ENCODE measurements around the gene WDR77. TPM values are rescaled to one million over a fixed set of nuclear protein-coding genes. Genes with fewer than 3 reads are reported as not detected.

Gene WDR77
- total and polyA plus RNA-seq, 2 experiments from 2014 or later: 39.3 to 109 TPM

DNA sequence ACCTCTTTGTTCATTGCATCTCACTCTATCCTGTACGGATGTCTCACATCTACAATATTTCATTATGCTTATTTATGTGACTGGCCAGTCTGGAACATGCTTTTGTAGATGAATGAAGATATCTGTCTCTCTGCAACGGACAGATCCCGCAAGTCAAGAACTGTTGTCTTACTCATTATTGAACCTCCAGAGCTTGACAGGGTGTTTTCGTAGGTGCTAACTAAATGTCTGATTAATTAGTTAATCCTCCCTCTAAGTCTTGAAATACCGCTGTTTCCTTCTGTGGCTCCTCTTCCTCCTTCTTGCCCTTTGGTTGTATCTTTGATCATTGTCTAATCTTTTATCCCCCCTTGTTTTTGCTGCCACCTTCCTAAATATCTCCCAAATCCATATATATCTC lies 21.5 kb upstream of the WDR77 start:
- no peak overlapping the region for H3K27ac ChIP-seq
- H3K9me3 ChIP-seq (ENCODE audit: low read depth): no peaks in the 10 kb centered on the region
- no peak overlapping the region for H3K4me3 ChIP-seq
- TF ChIP-seq, protein P1, sequence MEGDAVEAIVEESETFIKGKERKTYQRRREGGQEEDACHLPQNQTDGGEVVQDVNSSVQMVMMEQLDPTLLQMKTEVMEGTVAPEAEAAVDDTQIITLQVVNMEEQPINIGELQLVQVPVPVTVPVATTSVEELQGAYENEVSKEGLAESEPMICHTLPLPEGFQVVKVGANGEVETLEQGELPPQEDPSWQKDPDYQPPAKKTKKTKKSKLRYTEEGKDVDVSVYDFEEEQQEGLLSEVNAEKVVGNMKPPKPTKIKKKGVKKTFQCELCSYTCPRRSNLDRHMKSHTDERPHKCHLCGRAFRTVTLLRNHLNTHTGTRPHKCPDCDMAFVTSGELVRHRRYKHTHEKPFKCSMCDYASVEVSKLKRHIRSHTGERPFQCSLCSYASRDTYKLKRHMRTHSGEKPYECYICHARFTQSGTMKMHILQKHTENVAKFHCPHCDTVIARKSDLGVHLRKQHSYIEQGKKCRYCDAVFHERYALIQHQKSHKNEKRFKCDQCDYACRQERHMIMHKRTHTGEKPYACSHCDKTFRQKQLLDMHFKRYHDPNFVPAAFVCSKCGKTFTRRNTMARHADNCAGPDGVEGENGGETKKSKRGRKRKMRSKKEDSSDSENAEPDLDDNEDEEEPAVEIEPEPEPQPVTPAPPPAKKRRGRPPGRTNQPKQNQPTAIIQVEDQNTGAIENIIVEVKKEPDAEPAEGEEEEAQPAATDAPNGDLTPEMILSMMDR (IDR thresholded peaks at IDR 0.05; ENCODE audit: low read depth, low read length): no peak
- H3K27me3 ChIP-seq: no peaks in the 10 kb centered on the region
- no peaks in the 10 kb centered on the region for H3K4me1 ChIP-seq (ENCODE audit: low read depth)
- H3K36me3 ChIP-seq: peaks cover 16% of the 10 kb centered on the region
- DNase-seq (ENCODE audit: low read depth in 1 of 2, low spot score in 1 of 2): no peak

DNA sequence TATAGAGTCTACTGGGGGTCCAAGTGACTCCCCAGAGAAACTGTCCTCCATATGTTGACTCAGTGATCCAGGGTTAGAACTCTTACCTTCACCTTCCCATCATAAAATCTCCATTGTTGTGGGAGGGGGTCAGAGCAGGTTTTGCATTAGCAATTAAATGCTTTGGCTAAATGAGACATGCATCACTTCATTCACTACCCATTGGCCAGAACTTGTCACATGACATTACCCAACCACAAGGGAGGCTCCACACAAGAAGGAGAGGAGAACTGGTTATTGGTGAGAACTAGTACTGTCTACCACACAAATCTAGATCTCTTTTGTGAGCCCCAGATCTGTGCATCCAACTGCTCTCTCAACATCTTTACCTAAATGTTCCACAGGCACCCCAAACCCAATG lies 20.5 kb upstream of the WDR77 start:
- Histone ChIP-seq H3K4me3 (no peak overlapping the region), H3K27ac (no peak overlapping the region), H3K4me1 (ENCODE audit: low read depth) (no peaks in the 10 kb centered on the region), H3K36me3 (peaks cover 16% of the 10 kb centered on the region), H3K9me3 (ENCODE audit: low read depth) (no peaks in the 10 kb centered on the region), H3K27me3 (no peaks in the 10 kb centered on the region)
- no peak for DNase-seq (ENCODE audit: low read depth in 1 of 2, low spot score in 1 of 2)
- TF ChIP-seq, protein P1 (IDR thresholded peaks at IDR 0.05; ENCODE audit: low read depth, low read length): no peak

GRCh38 chr1:111468717-111469100 lies 19.7 kb upstream of the WDR77 start:
- DNase-seq (ENCODE audit: low read depth in 1 of 2, low spot score in 1 of 2): no peak
- H3K4me1 ChIP-seq (ENCODE audit: low read depth): no peaks in the 10 kb centered on the region
- TF ChIP-seq, protein P1 (IDR thresholded peaks at IDR 0.05; ENCODE audit: low read depth, low read length): no peak
- H3K36me3 ChIP-seq: peaks cover 16% of the 10 kb centered on the region
- no peaks in the 10 kb centered on the region for H3K27me3 ChIP-seq
- no peak overlapping the region for H3K4me3 ChIP-seq
- no peaks in the 10 kb centered on the region for H3K9me3 ChIP-seq (ENCODE audit: low read depth)
- H3K27ac ChIP-seq: no peak overlapping the region

DNA sequence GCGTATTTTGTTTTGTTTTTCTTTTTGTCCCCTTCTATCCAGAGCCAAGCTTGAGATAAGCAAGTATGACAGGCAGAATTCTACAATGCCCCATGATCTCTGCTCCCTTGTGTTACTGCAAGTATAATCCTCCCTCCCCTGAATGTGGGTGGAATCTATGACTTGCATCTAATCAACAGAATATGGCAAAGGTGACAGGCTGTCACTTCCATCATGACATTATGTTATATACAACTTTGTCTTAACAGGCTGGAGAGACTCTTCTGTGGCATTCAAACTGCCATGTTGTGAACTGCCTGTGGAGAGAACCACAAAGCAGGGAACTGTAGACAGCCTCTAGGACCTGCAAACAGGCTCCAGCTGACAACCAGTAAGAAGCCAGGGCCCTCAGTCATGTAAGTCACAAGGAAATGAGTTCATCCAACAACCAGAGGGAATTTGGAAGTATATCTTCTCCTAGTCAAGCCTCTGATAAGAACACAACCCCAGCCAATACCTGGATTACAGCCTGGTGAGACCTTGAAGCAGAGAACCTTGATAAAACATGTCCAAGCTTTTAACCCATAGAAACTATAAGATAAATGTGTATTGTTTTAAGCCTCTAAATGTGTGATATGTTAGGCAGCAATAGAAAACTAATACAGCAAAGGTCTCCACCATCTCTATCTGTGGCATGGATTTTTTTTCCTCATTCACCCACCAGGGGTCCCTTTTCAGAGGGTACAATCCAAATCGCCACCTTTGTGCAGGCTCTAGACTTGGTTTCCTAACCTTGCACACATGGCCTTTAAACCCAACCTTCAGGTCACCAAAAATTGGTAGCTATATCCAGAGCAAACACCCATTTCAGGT lies 19.0 kb upstream of the WDR77 start:
- Histone ChIP-seq H3K27ac (peak overlapping the region; percentile 49), H3K27me3 (no peaks in the 10 kb centered on the region), H3K9me3 (ENCODE audit: low read depth) (no peaks in the 10 kb centered on the region), H3K4me3 (no peak overlapping the region), H3K4me1 (ENCODE audit: low read depth) (no peaks in the 10 kb centered on the region), H3K36me3 (peaks cover 16% of the 10 kb centered on the region)
- no peak for DNase-seq (ENCODE audit: low read depth in 1 of 2, low spot score in 1 of 2)
- TF ChIP-seq, protein P1 (IDR thresholded peaks at IDR 0.05; ENCODE audit: low read depth, low read length): no peak

- TF ChIP-seq, protein P1 (IDR thresholded peaks at IDR 0.05; ENCODE audit: low read depth, low read length): no peak
- Histone ChIP-seq H3K4me1 (ENCODE audit: low read depth) (no peaks in the 10 kb centered on the region), H3K4me3 (no peak overlapping the region), H3K27ac (no peak overlapping the region), H3K27me3 (no peaks in the 10 kb centered on the region), H3K9me3 (ENCODE audit: low read depth) (no peaks in the 10 kb centered on the region), H3K36me3 (peaks cover 24% of the 10 kb centered on the region)
- no peak for DNase-seq (ENCODE audit: low read depth in 1 of 2, low spot score in 1 of 2)
Observed at GRCh38 chr1:111466480-111466879, 17.4 kb upstream of the WDR77 start.

All from cardiac muscle cell (in vitro differentiated cells and primary cell).